GM18867 (cell line): ENCODE results near the gene CAPS.
"Not testable (repeated sequence)": the region's sequence is repeated elsewhere in the genome, so short reads cannot be mapped to it uniquely, and the experiment has no call there.

Experiments
- ATAC-seq: cut with Tn5 transposase; IDR thresholded peaks from one replicate; pipeline ENCODE4 v1.9.1; 2021; ENCODE audit warnings: mild to moderate bottlenecking, moderate library complexity; ENCODE audit not compliant: unreplicated experiment

The CAPS gene

DNA sequence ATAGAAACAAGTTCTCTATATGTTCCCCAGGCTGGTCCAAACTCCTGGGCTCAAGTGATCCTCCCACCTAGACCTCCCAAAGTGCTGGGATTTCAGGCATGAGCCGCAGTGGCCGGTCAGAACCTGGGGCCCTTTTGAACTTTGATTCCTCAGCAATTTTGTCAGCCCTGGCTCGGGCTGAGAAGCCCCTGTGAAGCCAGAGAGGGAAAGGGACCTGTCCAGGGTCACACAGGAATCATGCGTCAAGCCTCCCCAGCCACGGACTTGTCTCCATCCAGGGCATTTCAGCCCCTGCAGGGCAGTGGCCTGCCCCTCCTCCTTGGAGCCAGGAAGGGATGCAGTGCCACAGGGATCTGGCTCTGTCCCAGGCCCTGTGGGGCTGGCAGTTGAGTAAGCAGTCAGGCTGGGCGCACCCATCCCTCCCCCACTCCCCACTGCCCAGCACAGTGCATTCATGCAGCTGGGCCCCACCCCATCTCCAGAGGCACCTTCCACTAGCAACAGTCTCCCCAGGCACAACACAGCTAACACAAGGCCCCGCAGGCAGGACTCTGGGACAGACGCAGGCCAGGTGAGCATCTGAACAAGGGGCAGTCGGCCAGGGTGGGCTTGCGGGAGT, at the start of gene CAPS:
CAPS (plus strand) TSS at position 516 of the 619 bp plus-strand sequence. CDS start 153 bp downstream, outside the sequence.
- ATAC-seq, result no peak

DNA sequence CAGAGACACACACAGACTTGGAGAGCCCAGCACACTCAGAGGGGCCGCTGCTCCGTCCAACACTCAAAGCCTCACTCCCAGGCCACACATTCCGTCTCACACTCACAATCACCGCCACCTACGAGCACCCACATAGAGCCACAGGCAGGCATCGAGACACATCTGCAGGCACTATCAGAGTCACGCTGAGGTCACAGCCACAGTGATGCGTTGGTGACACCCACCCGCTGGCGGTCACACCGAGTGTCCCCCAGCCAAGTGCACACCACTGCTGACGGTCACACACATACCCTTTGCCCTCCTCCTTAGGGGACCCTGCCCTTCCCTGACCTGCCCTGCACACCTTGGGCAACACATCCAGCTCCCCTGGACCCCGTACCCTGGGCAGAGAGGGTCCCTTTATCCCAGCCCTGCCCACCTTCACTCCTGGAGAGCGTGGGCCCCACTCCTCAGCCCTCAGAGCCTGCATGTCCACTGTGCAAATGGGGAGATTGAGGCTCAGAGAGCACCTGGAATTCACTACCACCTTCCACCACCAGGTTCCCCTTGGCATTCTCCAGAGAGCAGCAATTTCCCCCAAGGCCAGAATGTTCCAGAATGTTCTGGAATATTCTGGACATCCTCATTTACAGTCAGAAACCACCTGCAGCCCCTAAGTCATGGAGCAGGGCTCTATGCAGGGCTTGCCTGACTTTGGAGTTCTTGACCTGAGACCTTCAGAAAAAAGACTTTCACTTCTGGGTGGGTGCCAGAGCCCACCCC, 49.1 kb upstream of the CAPS start:
- ATAC-seq, result no peak

DNA sequence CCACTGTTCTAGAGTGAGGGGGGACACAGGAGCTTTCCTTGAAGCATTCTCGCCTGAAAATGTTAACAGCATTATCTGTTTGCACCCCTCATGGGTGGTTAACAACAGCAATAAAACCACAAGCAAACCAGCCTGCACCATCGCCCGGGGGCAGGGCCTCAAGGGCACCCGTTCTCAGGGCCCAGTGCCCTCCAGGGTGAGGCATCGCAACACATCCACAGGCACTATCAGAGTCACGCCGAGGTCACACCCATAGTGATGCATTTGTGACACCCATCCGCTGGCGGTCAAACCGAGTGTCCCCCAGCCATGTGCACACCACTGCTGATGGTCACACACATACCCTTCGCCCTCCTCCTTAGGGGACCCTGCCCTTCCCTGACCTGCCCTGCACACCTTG, 48.3 kb upstream of the CAPS start:
- ATAC-seq, result no peak

DNA sequence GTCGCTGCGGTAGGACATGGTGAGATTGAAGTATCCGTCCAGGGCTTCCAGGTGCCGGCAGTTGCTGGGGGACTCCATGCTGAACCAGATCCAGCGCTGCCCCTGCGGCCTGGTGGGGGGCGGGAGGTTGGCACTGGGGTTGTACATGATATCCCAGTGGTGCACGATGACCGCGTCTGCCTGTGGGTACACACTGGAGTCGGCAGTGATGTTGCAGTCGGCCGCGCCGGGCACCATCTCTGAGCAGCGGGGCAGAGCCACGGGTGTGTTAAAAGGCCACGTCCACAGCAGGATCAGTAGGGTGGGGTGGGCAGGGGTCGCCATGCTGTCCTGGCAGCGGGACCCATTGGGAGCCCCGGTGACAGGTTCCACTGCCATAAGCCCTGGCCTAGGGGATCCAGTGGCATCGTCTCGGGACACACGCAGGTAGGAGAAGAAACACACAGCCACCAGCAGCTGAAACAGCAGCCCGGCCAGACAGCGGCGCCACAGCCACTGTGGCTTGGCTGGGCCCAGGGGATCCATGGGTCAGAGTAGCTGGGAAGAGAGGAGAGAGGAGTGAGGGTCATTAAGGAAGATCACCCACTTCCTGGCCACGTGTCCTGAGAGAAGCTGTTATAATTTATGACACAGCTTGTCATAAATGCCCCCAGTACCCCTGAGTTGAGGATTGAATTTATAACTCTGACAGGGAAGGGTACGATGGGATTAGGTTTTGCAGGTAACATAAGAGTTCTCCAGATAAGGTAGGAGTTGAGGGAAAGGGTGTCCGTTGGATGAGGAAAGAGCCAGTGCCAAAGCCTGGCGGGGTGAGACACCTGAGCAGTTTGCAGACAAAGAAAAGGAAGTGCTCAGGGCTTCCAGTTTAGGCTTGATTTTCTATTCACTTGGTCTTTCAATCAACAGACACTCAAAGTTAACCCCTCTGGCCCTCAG, 46.6 kb upstream of the CAPS start:
- no peak for ATAC-seq

DNA sequence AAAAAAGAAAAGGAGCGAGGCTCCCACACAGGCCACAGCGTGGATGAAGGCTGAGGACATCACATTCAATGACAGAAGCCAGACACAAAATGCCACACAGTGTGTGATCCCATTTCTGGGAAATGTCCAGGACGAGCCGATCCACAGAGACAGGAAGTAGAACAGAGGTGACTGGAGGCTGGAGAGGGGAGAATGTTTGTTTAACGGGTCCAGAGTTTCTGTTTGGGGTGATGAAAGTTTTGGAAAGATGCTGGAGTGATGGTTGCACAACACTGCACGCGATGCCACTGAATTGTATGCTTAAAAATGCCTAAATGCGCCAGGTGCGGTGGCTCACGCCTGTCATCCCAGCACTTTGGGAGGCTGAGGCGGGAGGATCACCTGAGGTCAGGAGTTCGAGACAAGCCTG, 43.1 kb upstream of the CAPS start:
- no peak for ATAC-seq

DNA sequence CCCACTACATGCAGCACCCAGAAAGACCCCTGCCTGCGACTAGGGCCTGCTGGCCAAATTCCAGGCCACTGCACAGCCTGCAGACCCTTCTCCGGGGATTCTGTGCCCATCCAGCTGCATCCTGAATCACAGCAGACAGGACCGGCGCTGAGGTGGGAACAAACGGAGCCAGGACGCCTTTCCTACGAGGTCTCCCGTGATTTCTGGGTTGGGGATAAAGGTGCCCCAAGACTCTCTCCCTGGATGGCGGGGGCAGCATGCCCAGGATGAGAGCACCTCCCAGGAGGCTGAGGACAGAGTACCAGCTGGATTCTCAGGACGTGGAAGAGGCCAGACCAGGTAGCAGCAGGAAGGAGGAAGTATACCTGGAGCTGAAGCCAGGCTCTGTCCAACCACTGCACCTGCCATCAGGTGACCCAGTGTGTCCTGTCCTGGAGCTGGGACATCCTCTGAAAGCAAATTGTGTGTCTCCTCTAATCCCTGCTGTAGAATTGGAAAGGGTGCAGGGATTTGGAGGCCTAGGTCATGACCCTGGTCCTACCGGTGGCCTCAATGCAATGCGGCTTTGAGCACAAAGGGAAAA, 40.3 kb upstream of the CAPS start:
- no peak for ATAC-seq

DNA sequence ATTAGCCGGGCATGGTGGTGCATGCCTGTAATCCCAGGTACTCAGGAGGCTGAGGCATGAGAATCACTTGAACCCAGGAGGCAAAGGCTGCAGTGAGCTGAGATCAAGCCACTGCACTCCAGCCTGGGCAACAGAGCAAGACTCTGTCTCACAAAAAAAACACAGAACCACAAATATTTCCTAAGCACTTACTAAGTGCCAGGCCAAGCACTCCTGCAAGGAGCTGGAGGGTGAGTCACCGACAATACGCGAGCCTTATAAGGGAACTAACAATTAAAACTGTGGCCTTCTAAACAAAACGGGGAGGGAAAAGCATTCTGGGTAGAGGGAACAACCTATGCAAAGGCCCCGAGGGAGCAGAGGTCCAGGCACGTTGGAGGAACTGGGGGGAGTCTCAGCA, 39.6 kb upstream of the CAPS start:
- not testable (repeated sequence) for ATAC-seq

DNA sequence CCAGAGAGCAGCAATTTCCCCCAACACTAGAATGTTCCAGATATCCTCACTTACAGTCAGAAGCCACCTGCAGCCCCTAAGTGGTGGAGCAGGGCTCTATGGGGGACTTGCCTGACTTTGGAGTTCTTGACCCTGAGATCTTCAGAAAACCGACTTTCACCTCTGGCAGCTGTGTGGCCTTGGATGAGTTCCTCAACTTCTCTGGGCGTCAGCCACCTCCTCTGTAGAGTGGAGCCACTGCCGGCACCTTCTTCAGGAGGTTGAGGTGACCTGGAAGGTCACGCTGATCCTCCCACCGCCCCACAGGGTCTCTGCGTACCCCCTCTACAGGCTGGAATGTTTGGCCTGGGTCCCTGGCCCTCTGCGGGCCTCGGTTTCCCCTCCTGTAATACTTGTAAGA, 36.6 kb upstream of the CAPS start:
- ATAC-seq, result no peak

DNA sequence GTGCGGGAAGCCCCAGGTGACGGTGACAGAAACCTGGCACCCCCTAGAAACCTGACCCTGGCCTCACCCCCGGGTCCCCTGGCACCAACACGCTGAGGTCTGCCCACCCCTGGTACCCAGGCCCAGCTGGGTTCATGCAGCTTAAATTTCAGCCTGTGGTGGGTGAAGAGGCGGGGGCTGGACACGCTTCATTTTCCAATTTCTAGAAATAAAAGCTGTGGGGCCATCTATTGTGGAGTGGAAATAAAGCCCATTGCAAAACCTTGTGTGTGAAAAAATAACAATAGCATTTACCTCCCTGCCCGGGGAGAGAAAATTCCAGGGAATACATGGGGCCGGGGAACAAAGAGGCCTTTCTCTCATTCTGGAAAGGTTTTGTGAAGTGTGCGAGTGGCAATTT, 36.2 kb upstream of the CAPS start:
- ATAC-seq, result no peak

DNA sequence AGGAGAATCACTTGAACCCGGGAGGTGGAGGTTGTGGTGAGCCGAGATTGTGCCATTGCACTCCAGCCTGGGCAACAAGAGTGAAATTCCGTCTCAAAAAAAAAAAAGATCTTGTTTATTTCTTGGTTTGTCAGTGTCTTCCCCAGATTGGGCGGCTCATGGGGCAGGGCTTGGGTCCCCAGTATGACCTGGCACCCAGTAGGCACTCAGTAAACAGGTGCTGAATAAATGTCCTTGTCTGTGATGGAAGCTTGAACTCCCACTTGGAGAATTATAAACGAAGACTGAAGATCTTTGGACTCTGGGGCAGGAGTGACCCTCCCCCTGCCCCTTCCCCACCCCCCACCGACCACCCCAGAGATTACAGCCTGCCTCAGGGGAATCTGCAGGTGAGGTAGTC, 33.9 kb upstream of the CAPS start:
- no peak for ATAC-seq

DNA sequence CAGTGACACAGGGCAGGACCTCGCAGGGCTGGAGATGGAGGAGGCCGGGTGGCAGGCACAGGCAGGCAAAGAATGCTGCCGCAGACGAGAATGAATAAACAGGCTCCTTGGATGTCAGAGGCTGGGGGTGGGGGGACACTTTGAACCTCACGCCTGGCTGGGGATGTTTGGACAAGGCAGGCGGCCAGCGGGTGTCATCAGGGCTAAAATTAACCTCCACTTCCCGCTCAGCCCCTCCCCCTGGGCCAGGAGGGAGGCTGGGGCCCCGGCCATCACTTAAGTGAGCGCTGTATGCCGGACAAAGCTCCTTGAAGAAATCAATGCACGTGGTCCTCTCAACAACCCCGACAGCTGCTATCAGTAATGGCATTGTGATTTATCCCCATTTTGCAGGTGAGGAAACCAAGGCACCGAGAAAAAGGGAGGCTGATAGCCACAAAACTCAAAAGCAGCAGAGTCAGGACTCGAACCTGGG, 33.4 kb upstream of the CAPS start:
- ATAC-seq, result no peak

DNA sequence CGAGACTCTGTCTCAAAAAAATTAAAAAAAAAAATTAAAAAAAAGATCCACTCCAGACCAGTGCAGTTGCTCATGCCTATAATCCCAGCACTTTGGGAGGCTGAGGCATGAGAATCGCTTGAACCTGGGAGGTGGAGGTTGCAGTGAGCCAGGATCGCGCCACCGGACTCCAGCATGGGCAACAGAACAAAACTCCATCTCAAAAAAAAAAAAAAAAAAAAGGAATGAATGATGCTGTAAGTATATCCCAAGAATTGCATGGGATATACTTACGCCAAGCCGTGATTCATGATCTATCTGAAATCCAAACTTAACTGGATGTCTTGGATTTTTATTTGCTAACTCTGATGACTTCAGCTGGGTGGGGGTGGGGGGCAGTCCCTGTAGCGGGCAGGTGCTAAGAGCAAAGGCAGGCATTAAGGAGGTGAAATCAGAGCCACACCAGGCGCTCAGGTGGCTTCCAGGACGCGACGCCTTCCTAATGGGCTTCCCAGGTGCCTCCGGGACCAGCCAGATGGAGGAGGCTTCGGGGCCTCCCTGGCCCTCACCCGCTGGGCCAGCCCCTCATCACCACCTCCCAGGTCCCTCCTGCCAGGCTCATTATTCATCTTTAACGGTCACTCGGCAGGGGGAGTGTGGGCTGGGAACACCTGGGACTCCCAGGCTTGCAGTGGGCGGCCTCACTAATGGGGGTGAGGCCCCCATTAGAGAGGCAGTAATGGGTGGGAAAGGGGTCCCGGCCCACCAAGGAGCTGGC, 32.3 kb upstream of the CAPS start:
- ATAC-seq, result no peak

DNA sequence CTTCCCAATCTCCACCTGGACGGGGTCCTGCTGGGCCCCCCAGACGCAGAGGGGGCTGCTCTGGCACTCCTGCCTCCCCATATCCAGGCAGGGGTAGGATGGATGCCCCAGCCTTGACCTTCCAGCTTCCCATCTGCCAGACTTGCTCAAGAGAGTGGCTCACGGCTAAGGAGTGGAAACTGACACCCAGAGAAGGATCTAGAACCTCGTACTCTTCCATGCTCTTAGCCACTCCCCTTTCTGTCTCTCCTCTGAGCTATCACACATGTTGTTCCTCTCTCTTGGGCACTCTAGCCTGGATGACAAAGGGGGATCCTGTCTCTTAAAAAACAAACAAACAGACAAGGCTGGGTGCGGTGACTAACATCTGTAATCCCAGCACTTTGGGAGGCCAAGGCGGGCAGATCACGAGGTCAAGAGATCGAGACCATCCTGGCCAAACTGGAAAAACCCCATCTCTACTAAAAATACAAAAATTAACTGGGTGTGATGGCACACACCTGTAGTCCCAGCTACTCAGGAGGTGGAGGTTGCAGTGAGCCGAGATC, 31.6 kb upstream of the CAPS start:
- ATAC-seq, result no peak

DNA sequence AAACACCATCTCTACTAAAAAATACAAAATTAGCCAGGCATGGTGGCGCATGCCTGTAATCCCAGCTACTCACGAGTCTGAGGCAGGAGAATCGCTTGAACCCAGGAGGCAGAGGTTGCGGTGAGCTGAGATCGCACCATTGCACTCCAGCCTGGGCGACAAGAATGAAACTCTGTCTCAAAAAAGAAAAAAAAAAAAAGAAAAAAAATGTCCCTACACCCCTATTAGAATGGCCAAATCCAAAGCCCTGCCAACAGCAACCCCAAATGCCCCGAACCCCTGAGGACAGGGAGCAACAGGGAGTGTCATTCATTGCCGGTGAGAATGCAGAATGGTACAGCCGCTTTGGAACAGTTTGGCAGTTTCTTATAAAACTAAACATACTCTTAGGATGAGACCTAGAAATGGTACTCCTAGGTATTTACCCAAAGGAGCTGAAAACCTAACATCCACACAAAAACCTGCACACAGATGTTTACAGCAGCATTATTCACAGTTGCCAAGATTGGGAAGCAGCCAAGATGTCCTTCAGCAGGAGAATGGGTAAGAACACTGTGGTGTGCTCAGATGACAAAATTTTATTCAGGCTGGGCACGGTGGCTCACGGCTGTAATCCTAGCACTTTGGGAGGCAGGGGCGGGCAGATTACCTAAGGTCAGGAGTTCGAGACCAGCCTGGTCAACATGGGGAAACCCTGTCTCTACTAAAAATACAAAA, 30.7 kb upstream of the CAPS start:
- not testable (repeated sequence) for ATAC-seq

DNA sequence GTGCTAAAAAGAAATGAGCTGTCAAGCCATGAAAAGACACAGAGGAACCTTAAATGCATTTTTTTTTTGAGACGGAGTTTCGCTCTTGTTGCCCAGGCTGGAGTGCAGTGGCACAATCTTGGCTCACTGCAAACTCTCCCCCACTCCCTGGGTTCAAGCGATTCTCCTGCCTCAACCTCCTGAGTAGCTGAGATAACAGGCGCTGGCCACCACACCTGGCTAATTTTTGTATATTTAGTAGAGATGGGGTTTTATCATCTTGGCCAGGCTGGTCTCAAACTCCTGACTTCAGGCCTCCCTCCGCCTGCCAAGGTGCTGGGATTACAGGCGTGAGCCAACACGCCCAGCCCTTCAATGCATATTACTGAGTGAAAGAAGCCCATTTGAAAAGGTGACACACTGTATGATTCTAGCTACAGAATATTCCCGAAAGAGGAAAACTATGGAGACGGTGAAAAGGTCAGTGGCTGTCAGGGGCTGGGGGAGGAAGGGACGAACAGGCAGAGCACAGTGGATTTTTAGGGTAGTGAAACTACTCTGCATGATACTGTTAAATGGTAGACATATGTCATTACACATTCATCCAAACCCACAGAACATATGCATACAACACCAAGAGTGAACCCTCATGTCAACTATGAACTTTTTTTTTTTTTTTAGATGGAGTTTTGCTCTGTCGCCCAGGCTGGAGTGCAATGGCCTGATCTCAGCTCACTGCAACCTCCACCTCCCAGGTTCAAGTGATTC, 29.8 kb upstream of the CAPS start:
- ATAC-seq, result not testable (repeated sequence)

DNA sequence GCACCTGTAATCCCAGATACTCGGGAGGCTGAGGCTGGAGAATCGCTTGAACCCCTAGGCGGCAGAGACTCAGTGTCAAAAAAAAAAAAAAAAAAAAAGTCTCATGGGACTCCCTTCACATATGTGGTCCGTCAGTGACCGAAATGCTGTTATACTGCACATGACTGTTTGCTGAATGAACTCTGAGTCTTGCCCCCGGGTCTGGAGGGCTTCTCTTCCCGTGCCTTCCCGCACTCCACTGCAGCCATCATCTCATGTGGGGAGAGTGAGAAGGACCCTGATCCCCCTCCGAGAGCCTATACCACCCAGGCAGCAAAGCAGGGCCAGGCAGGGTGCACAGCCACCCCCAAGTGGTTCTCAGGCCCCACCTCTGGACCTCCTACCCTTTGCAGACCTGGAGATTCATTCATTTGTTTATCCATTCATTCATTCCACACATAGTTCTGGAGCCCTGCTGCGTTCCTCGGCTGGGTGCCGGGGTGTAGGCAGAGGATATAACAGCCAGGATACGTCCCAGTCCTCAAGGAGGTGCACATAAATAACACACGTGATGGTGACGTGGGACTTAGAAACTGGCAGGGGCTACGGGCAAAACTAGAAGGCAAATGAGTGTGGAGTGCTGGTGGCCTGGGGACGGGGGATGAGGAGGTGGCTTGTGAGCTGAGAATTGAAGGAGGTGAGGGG, 24.6 kb upstream of the CAPS start:
- no peak for ATAC-seq

DNA sequence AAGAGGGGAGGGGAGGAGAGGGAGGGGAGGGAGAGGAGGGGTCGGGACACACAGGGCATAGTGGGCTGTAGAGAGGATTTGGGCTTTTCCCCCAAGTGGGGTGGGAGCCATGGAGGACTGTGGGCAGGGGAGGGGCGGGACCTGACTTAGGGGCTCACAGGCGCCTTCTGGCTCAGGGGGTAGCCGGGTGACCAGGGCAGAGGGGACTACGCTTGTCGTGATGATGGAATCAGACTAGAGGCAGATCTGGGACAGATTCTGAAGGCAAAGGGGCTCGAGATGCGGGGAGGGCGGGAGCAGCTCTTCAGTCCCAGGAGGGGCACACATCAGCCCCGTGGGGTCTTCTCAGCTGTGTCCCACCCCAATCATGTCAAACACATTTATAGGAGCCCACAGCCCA, 24.0 kb upstream of the CAPS start:
- ATAC-seq, result no peak

DNA sequence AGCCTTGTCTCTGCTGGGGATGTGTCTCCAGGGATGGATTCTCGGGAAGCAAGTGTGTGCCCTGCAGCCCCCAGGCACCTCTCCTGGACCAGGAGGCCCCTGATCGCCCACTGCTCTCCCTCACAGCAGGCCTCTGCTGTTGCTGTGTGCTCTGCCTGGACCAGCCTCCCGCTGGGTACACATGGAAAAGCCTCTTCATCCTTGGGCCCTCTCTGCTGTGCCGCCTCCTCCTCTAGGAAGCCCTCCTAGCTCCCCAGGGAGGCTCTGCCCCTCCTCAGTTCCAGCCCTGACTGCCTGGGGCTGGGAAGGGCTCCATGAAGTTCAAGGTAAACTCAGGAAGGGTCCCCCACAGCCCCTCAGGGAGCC, 22.5 kb upstream of the CAPS start:
- ATAC-seq, result no peak
